A549 (cell line): ENCODE data around the gene CEP162. TPM values are rescaled to one million over a fixed set of nuclear protein-coding genes. Genes with fewer than 3 reads are reported as not detected.

Experiments
- ATAC-seq, 2 experiments: fragments of 200-7000 bp in 1 of 2; fragments of >200 bp in 1 of 2; cut with Nextera tagmentation in 1 of 2; cut with Tn5 transposase in 1 of 2; 3 replicates each; pipeline versions ENCODE4 v1.8.0 to v1.9.1; 2018 to 2020; ENCODE audit warnings: mild to moderate bottlenecking in 1 of 2, moderate library complexity in 1 of 2
- CTCF ChIA-PET: fragments of 300-600 bp; sonication (Branson Sonifier 250); formaldehyde crosslinking; extraction: SDS; loops from one replicate; lab custom pipeline; 2021; ENCODE audit warnings: antibody characterized with exemption, inconsistent platforms; lab: Yijun Ruan, JAX
- POLR2A ChIA-PET: fragments of 350-600 bp; formaldehyde crosslinking; extraction: SDS; loops from one replicate; lab custom pipeline; 2021; ENCODE audit warnings: antibody characterized with exemption, inconsistent platforms; lab: Yijun Ruan, JAX
- DNase-seq, 2 experiments: peaks; one replicate each; pipeline versions ENCODE4 v3.0.0 to v3.0.0-alpha.2; 2011 to 2016; ENCODE audit warnings: low read depth in 1 of 2, low spot score in 1 of 2
- FAIRE-seq: peaks from 2 replicates; lab custom pipeline; 2011; peaks lifted over from hg19 to GRCh38; lab: Jason Lieb, UNC
- H3K27ac ChIP-seq, 2 experiments: fragments of >200 bp; sonication (Bioruptor Twin); formaldehyde crosslinking; 3 replicates each; pipeline ENCODE4 v1.5.1; 2016 to 2017
- H3K4me1 ChIP-seq: fragments of >200 bp; sonication (Bioruptor Twin); formaldehyde crosslinking; 3 replicates; pipeline ENCODE4 v1.6.1; 2016
- H3K4me2 ChIP-seq: fragments of >200 bp; sonication (Bioruptor Twin); formaldehyde crosslinking; 3 replicates; pipeline ENCODE4 v1.6.1; 2016
- H3K4me3 ChIP-seq: fragments of >200 bp; sonication (Bioruptor Twin); formaldehyde crosslinking; 3 replicates; pipeline ENCODE4 v1.5.1; 2016
- H3K9me3 ChIP-seq: fragments of >200 bp; sonication (Bioruptor Twin); formaldehyde crosslinking; 3 replicates; pipeline ENCODE4 v1.6.1; 2016
- CEBPB ChIP-seq, 2 experiments: fragments of >200 bp in 1 of 2; sonication (Bioruptor Twin) in 1 of 2; formaldehyde crosslinking in 1 of 2; IDR thresholded peaks; 2 replicates each; pipeline ENCODE4 v1.6.1; 2012 to 2016
- CHD2 ChIP-seq: fragments of 150-350 bp; IDR thresholded peaks from 2 replicates; pipeline ENCODE4 v1.6.1; 2014; ENCODE audit warnings: low read length; ENCODE audit not compliant: partially characterized antibody
- CHD4 ChIP-seq: fragments of 200-600 bp; sonication (generic); IDR thresholded peaks from 2 replicates; pipeline ENCODE4 v1.6.1; 2016; ENCODE audit warnings: antibody characterized with exemption, mild to moderate bottlenecking, borderline replicate concordance
- FOSB ChIP-seq: fragments of 250-450 bp; sonication (Bioruptor Pico); IDR thresholded peaks from 2 replicates; pipeline ENCODE4 v1.5.0; 2020; ENCODE audit warnings: mild to moderate bottlenecking, moderate library complexity
- HOXB13 ChIP-seq: fragments of 250-450 bp; sonication (Bioruptor Pico); IDR thresholded peaks from 2 replicates; pipeline ENCODE4 v1.5.0; 2020; ENCODE audit warnings: low read depth, mild to moderate bottlenecking, moderate library complexity
- JUN ChIP-seq, 2 experiments: fragments of >200 bp; sonication (Bioruptor Twin); formaldehyde crosslinking; IDR thresholded peaks; 2 replicates in 1 of 2; 3 replicates in 1 of 2; pipeline ENCODE4 v1.6.1; 2016 to 2017
- MAFK ChIP-seq: fragments of 450-650 bp; IDR thresholded peaks from 2 replicates; pipeline ENCODE4 v1.6.1; 2014; ENCODE audit not compliant: partially characterized antibody
- MAZ ChIP-seq: fragments of 150-350 bp; IDR thresholded peaks from 2 replicates; pipeline ENCODE4 v1.6.1; 2014; ENCODE audit warnings: antibody characterized with exemption, low read depth, low read length, borderline replicate concordance
- NFE2L2 ChIP-seq: fragments of 150-350 bp; conservative IDR thresholded peaks from 2 replicates; pipeline ENCODE4 v1.6.1; 2014; ENCODE audit warnings: low read length
- NR3C1 ChIP-seq: fragments of >200 bp; sonication (Bioruptor Twin); formaldehyde crosslinking; IDR thresholded peaks from 3 replicates; pipeline ENCODE4 v1.6.1; 2017
- POLR2AphosphoS2 ChIP-seq: conservative IDR thresholded peaks from 2 replicates; pipeline ENCODE4 v1.6.1; 2012; ENCODE audit warnings: low read length, improper control_type of control experiment, inconsistent platforms
- RAD21 ChIP-seq, 2 experiments: fragments of >200 bp in 1 of 2; sonication (Bioruptor Twin) in 1 of 2; formaldehyde crosslinking in 1 of 2; IDR thresholded peaks in 1 of 2; conservative IDR thresholded peaks in 1 of 2; 2 replicates in 1 of 2; 3 replicates in 1 of 2; pipeline ENCODE4 v1.6.1; 2012 to 2018; ENCODE audit warnings: inconsistent platforms in 1 of 2
- RCOR1 ChIP-seq: fragments of 150-350 bp; IDR thresholded peaks from 2 replicates; pipeline ENCODE4 v1.6.1; 2014; ENCODE audit warnings: antibody characterized with exemption, low read length, low read depth
- RFX5 ChIP-seq: fragments of 450-650 bp; IDR thresholded peaks from 2 replicates; pipeline ENCODE4 v1.7.1; 2014; ENCODE audit warnings: antibody characterized with exemption, mild to moderate bottlenecking, moderate library complexity
- RNF2 ChIP-seq: fragments of 200-600 bp; sonication (generic); IDR thresholded peaks from 2 replicates; pipeline ENCODE4 v1.6.1; 2016; ENCODE audit warnings: low read depth, mild to moderate bottlenecking, antibody characterized with exemption, moderate library complexity, borderline replicate concordance
- TFCP2L1 ChIP-seq: fragments of 250-450 bp; sonication (Bioruptor Pico); IDR thresholded peaks from 2 replicates; pipeline ENCODE4 v1.5.0; 2021; ENCODE audit warnings: mild to moderate bottlenecking
- WGBS: methylation state at CpG from one replicate; pipeline ENCODE4 v1.1.6; 2017; ENCODE audit errors: missing lambda C conversion rate; 5-methylcytosine and 5-hydroxymethylcytosine counted together
- polyA plus RNA-seq, 4 experiments: library from polyadenylated mRNA; depleted of rRNA in 3 of 4; stranded (reverse); fragments of >200 nt; fragmentation: RNase III in 1 of 4; extraction: RNeasy Plus Mini Kit Qiagen cat#74134 plus additional on column Dnase treatment in 1 of 4; gene quantifications; 2 replicates in 3 of 4; 3 replicates in 1 of 4; pipeline ENCODE4 v1.2.3, GENCODE V29; 2011 to 2017
- TF ChIP-seq, protein P1 (sequence below): fragments of 200-600 bp; sonication (generic); IDR thresholded peaks from 2 replicates; pipeline ENCODE4 v1.6.1; 2016; ENCODE audit warnings: antibody characterized with exemption, mild to moderate bottlenecking, moderate library complexity
- TF ChIP-seq, protein P2 (sequence below): fragments of 250-450 bp; sonication (Bioruptor Pico); IDR thresholded peaks from 2 replicates; pipeline ENCODE4 v1.5.0; 2020; ENCODE audit warnings: low read depth, mild to moderate bottlenecking, moderate library complexity
- TF ChIP-seq, protein P3 (sequence below): fragments of 250-450 bp; sonication (Bioruptor Pico); IDR thresholded peaks from 2 replicates; pipeline ENCODE4 v1.5.0; 2021; ENCODE audit warnings: mild to moderate bottlenecking, moderate library complexity, borderline replicate concordance
- TF ChIP-seq, protein P4 (sequence below): fragments of 150-350 bp; IDR thresholded peaks from 2 replicates; pipeline ENCODE4 v1.6.1; 2014; ENCODE audit warnings: low read depth, mild to moderate bottlenecking, low read length

The CEP162 gene
- polyA plus RNA-seq, 2 of the 4 experiments (the other 2 are of a cell fraction): 2.1 to 2.3 TPM

DNA sequence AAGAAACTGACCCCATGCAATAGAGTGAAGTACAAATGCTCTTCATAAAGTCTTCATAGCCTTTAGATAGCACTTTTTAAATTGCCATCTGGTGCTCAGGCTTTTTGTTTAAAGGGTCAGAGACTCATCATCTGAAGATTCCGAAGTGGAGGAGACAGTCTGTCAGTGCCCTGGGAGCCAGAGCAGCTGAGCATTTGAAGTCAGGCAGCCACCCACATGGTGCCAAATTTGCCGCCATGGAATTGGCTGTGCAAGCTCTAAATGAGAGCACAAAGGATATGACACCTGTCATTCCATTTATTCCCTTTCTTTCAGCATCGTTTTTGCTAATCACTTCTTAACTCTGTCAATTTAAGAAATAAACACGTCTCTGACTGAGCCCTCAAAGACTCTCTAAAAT lies 32.8 kb upstream of the CEP162 start:
- H3K4me2 ChIP-seq: no peak overlapping the region
- FAIRE-seq (no peak), DNase-seq (no peak), ATAC-seq (no peak)
- H3K27ac ChIP-seq: no peak overlapping the region
- no peaks in the 10 kb centered on the region for H3K4me1 ChIP-seq
- H3K9me3 ChIP-seq: no peaks in the 10 kb centered on the region
- POLR2A ChIA-PET: no interaction called here
- CTCF ChIA-PET: no interaction called here
- no peak overlapping the region for H3K4me3 ChIP-seq
- WGBS: 42% methylated on average over 4 of the region's 4 CpGs
- TF ChIP-seq FOSB: no peak
- TF ChIP-seq, protein P1, sequence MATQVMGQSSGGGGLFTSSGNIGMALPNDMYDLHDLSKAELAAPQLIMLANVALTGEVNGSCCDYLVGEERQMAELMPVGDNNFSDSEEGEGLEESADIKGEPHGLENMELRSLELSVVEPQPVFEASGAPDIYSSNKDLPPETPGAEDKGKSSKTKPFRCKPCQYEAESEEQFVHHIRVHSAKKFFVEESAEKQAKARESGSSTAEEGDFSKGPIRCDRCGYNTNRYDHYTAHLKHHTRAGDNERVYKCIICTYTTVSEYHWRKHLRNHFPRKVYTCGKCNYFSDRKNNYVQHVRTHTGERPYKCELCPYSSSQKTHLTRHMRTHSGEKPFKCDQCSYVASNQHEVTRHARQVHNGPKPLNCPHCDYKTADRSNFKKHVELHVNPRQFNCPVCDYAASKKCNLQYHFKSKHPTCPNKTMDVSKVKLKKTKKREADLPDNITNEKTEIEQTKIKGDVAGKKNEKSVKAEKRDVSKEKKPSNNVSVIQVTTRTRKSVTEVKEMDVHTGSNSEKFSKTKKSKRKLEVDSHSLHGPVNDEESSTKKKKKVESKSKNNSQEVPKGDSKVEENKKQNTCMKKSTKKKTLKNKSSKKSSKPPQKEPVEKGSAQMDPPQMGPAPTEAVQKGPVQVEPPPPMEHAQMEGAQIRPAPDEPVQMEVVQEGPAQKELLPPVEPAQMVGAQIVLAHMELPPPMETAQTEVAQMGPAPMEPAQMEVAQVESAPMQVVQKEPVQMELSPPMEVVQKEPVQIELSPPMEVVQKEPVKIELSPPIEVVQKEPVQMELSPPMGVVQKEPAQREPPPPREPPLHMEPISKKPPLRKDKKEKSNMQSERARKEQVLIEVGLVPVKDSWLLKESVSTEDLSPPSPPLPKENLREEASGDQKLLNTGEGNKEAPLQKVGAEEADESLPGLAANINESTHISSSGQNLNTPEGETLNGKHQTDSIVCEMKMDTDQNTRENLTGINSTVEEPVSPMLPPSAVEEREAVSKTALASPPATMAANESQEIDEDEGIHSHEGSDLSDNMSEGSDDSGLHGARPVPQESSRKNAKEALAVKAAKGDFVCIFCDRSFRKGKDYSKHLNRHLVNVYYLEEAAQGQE: no peak
- TF ChIP-seq, all 56 proteins: peak for 0

DNA sequence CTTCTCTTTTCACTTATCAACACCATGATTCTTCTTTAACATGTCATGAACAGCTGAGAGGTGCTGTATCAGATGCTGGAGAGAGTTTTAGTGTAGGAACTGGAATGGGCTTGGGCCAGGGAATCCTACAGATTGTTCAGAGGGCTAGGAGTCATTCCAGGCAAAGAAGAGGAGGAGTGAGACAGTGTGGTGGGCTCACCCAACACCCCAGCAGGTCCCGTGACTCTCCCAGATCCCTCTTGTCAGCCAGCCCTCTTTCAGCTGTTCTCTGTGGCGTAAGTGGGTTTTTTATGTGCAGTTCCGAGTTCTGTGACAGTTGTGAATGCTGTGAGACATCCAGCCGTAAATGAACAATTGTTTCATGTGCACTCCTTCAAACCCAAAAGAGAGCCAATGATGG lies 31.4 kb upstream of the CEP162 start:
- no peak overlapping the region for H3K4me2 ChIP-seq

DNA sequence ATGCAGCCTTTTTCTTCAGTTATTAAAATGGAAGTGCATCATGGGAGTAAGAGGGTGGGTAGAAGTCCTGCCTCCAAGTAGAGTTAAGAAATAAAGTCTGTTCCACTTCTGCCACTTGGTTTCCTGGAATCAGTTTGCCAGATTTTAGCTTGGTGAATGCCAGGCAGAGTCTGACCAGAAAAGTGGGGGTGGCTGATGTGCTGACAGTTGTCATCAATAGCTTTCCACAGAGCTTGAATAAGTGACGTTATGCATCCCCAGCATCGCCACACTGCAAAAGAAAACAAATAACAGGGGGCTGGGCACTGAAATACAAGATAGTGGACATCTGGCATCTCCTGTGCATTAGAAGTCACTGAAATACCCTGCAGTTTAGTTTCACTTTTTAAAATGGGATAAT lies 30.8 kb upstream of the CEP162 start:
- no peak for ATAC-seq
- Histone ChIP-seq H3K9me3 (no peaks in the 10 kb centered on the region), H3K4me3 (no peak overlapping the region), H3K4me2 (no peak overlapping the region), H3K27ac (no peak overlapping the region), H3K4me1 (no peaks in the 10 kb centered on the region)
- POLR2A ChIA-PET: no interaction called here
- TF ChIP-seq JUN (IDR thresholded peaks at IDR 0.05): no peak
- TF ChIP-seq, protein P2, sequence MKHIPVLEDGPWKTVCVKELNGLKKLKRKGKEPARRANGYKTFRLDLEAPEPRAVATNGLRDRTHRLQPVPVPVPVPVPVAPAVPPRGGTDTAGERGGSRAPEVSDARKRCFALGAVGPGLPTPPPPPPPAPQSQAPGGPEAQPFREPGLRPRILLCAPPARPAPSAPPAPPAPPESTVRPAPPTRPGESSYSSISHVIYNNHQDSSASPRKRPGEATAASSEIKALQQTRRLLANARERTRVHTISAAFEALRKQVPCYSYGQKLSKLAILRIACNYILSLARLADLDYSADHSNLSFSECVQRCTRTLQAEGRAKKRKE (CRISPR knock-in tag): no peak
- TF ChIP-seq, protein P3, sequence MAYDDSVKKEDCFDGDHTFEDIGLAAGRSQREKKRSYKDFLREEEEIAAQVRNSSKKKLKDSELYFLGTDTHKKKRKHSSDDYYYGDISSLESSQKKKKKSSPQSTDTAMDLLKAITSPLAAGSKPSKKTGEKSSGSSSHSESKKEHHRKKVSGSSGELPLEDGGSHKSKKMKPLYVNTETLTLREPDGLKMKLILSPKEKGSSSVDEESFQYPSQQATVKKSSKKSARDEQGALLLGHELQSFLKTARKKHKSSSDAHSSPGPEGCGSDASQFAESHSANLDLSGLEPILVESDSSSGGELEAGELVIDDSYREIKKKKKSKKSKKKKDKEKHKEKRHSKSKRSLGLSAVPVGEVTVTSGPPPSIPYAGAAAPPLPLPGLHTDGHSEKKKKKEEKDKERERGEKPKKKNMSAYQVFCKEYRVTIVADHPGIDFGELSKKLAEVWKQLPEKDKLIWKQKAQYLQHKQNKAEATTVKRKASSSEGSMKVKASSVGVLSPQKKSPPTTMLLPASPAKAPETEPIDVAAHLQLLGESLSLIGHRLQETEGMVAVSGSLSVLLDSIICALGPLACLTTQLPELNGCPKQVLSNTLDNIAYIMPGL (CRISPR knock-in tag): no peak
- no peak for TF ChIP-seq NR3C1
- TF ChIP-seq RFX5: no peak
- no peak for TF ChIP-seq CEBPB (IDR thresholded peaks at IDR 0.05)
- no peak for TF ChIP-seq NFE2L2
- no peak for TF ChIP-seq MAZ
- no peak for TF ChIP-seq RCOR1
- TF ChIP-seq HOXB13: no peak
- no peak for TF ChIP-seq CHD2
- no peak for TF ChIP-seq RNF2
- TF ChIP-seq CHD4: no peak
- TF ChIP-seq, protein P4, sequence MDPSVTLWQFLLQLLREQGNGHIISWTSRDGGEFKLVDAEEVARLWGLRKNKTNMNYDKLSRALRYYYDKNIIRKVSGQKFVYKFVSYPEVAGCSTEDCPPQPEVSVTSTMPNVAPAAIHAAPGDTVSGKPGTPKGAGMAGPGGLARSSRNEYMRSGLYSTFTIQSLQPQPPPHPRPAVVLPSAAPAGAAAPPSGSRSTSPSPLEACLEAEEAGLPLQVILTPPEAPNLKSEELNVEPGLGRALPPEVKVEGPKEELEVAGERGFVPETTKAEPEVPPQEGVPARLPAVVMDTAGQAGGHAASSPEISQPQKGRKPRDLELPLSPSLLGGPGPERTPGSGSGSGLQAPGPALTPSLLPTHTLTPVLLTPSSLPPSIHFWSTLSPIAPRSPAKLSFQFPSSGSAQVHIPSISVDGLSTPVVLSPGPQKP: no peak
- no peak for TF ChIP-seq RAD21 (conservative IDR thresholded peaks at IDR 0.05 in 1 of 2, IDR thresholded peaks at IDR 0.05 in 1 of 2)
- no peak for DNase-seq
- 63% methylated on average over 2 of the region's 2 CpGs for WGBS
- no peak for FAIRE-seq
- CTCF ChIA-PET: no interaction called here

More for the DNA sequence above, 31.4 kb upstream of the CEP162 start:
- DNase-seq (no peak), ATAC-seq (no peak), FAIRE-seq (no peak)
- no peaks in the 10 kb centered on the region for H3K4me1 ChIP-seq
- 66% methylated on average over 4 of the region's 4 CpGs for WGBS
- TF ChIP-seq POLR2AphosphoS2: no peak
- no peak for TF ChIP-seq TFCP2L1 (CRISPR knock-in tag)
- no peak for TF ChIP-seq MAFK
- ChIA-PET CTCF (no interaction called here), POLR2A (no interaction called here)
- H3K4me3 ChIP-seq: no peak overlapping the region
- H3K9me3 ChIP-seq: no peaks in the 10 kb centered on the region
- no peak overlapping the region for H3K27ac ChIP-seq
